Hepatocyte (in vitro differentiated cells): ENCODE results near the gene TRPM3.

Experiments
- CTCF ChIP-seq: fragments of 200-600 bp; sonication (generic); IDR thresholded peaks from 2 replicates; pipeline ENCODE4 v1.5.1; 2016; ENCODE audit warnings: antibody characterized with exemption, mild to moderate bottlenecking; ENCODE audit not compliant: poor library complexity
- EZH2phosphoT487 ChIP-seq: fragments of 200-600 bp; sonication (generic); IDR thresholded peaks from one replicate; pipeline ENCODE4 v1.6.1; 2018; ENCODE audit warnings: antibody characterized with exemption, mild to moderate bottlenecking, low read depth, moderate library complexity; ENCODE audit not compliant: unreplicated experiment, severe bottlenecking

- TF ChIP-seq CTCF (no peak), EZH2phosphoT487 (no peak)
Measured at GRCh38 chr9:70603020-70603411, 518.4 kb downstream of the TRPM3 start.
